H9 (cell line): ENCODE measurements around the gene CFAP299. TPM values are rescaled to one million over a fixed set of nuclear protein-coding genes. Genes with fewer than 3 reads are reported as not detected.

Source experiments
- DNase-seq: peaks from one replicate; pipeline ENCODE4 v3.0.0-alpha.2; 2017
- H2AFZ ChIP-seq: one replicate; pipeline ENCODE4 v1.6.1; 2013; ENCODE audit warnings: mild to moderate bottlenecking, low read length, control low read depth, moderate library complexity
- H2AK5ac ChIP-seq: 2 replicates; pipeline ENCODE4 v1.6.1; 2013; ENCODE audit warnings: low read length, control low read depth, mixed read lengths; ENCODE audit not compliant: insufficient read length
- H2BK120ac ChIP-seq: one replicate; pipeline ENCODE4 v1.6.1; 2013; ENCODE audit warnings: low read depth, mild to moderate bottlenecking, low read length, control low read depth, inconsistent platforms; ENCODE audit not compliant: poor library complexity, severe bottlenecking
- H2BK12ac ChIP-seq: 2 replicates; pipeline ENCODE4 v1.6.1; 2013; ENCODE audit warnings: low read length, control low read depth, mixed read lengths, low read depth; ENCODE audit not compliant: insufficient read length
- H2BK15ac ChIP-seq: 2 replicates; pipeline ENCODE4 v1.6.1; 2013; ENCODE audit warnings: low read depth, low read length, control low read depth
- H2BK20ac ChIP-seq: one replicate; pipeline ENCODE4 v1.6.1; 2013; ENCODE audit warnings: low read depth, mild to moderate bottlenecking, low read length, control low read depth, inconsistent platforms; ENCODE audit not compliant: poor library complexity, severe bottlenecking
- H2BK5ac ChIP-seq: 2 replicates; pipeline ENCODE4 v1.6.1; 2013; ENCODE audit warnings: low read length, control low read depth, mixed read lengths; ENCODE audit not compliant: insufficient read length
- H3K14ac ChIP-seq: 2 replicates; pipeline ENCODE4 v1.6.1; 2013; ENCODE audit warnings: low read length, control low read depth; ENCODE audit not compliant: insufficient read depth
- H3K18ac ChIP-seq: 2 replicates; pipeline ENCODE4 v1.6.1; 2013; ENCODE audit warnings: low read depth, mild to moderate bottlenecking, mixed read lengths, low read length, control low read depth; ENCODE audit not compliant: insufficient read length
- H3K23ac ChIP-seq: 2 replicates; pipeline ENCODE4 v1.6.1; 2013; ENCODE audit warnings: low read length, control low read depth, mixed read lengths, low read depth; ENCODE audit not compliant: insufficient read length
- H3K23me2 ChIP-seq: 2 replicates; pipeline ENCODE4 v1.6.1; 2013; ENCODE audit warnings: low read depth, mild to moderate bottlenecking, mixed read lengths, low read length, control low read depth; ENCODE audit not compliant: insufficient read length, poor library complexity, severe bottlenecking
- H3K27ac ChIP-seq: 2 replicates; pipeline ENCODE4 v1.5.1; 2013; ENCODE audit warnings: low read length, control low read depth, mixed read lengths, low read depth; ENCODE audit not compliant: insufficient read length
- H3K27me3 ChIP-seq: 2 replicates; pipeline ENCODE4 v1.6.1; 2013; ENCODE audit warnings: low read length, control low read depth, inconsistent platforms; ENCODE audit not compliant: insufficient read depth
- H3K4ac ChIP-seq: 2 replicates; pipeline ENCODE4 v1.6.1; 2013; ENCODE audit warnings: low read depth, mild to moderate bottlenecking, control low read depth, inconsistent platforms, low read length, moderate library complexity
- H3K4me1 ChIP-seq: 2 replicates; pipeline ENCODE4 v1.6.1; 2013; ENCODE audit warnings: low read length, control low read depth, inconsistent platforms; ENCODE audit not compliant: insufficient read depth
- H3K4me2 ChIP-seq: 2 replicates; pipeline ENCODE4 v1.6.1; 2013; ENCODE audit warnings: low read length, control low read depth, mixed read lengths; ENCODE audit not compliant: insufficient read length, insufficient read depth
- H3K56ac ChIP-seq: 2 replicates; pipeline ENCODE4 v1.6.1; 2013; ENCODE audit warnings: low read depth, mild to moderate bottlenecking, mixed read lengths, low read length, control low read depth; ENCODE audit not compliant: insufficient read length
- H3K79me1 ChIP-seq: 2 replicates; pipeline ENCODE4 v1.6.1; 2013; ENCODE audit warnings: low read depth, mild to moderate bottlenecking, moderate library complexity, low read length, control low read depth, inconsistent platforms; ENCODE audit not compliant: insufficient read depth, poor library complexity, severe bottlenecking
- H3K79me2 ChIP-seq: 2 replicates; pipeline ENCODE4 v1.6.1; 2013; ENCODE audit warnings: low read length, control low read depth, inconsistent platforms; ENCODE audit not compliant: insufficient read depth
- H3K9ac ChIP-seq: 2 replicates; pipeline ENCODE4 v1.6.1; 2013; ENCODE audit warnings: low read length, control low read depth, mixed read lengths; ENCODE audit not compliant: insufficient read length; ENCODE audit errors: extremely low read depth
- H3K9me3 ChIP-seq: one replicate; pipeline ENCODE4 v1.6.1; 2013; ENCODE audit warnings: low read depth, low read length, inconsistent platforms; ENCODE audit not compliant: control insufficient read depth
- H3T11ph ChIP-seq: one replicate; pipeline ENCODE4 v1.6.1; 2013; ENCODE audit warnings: mild to moderate bottlenecking, low read length, control low read depth, inconsistent platforms
- H4K20me1 ChIP-seq: one replicate; pipeline ENCODE4 v1.6.1; 2013; ENCODE audit not compliant: control insufficient read depth, insufficient read length, insufficient read depth
- H4K5ac ChIP-seq: 2 replicates; pipeline ENCODE4 v1.6.1; 2013; ENCODE audit warnings: low read depth, mild to moderate bottlenecking, mixed read lengths, low read length, control low read depth; ENCODE audit not compliant: insufficient read length
- H4K8ac ChIP-seq: replicated peaks from 2 replicates; pipeline ENCODE4 v1.6.1; 2013; ENCODE audit warnings: low read length, control low read depth, mixed read lengths, low read depth; ENCODE audit not compliant: insufficient read length
- H4K91ac ChIP-seq: 2 replicates; pipeline ENCODE4 v1.6.1; 2013; ENCODE audit warnings: low read depth, mild to moderate bottlenecking, moderate library complexity, mixed read lengths, low read length, control low read depth; ENCODE audit not compliant: insufficient read length
- H3K27ac Mint-ChIP-seq, 3 experiments: 2 replicates in 2 of 3; 3 replicates in 1 of 3; pipeline ENCODE4 v1.8.0; 2020 to 2021; ENCODE audit warnings: mixed read lengths in 3 of 3, mild to moderate bottlenecking in 1 of 3, moderate library complexity in 1 of 3
- H3K27me3 Mint-ChIP-seq: 2 replicates; pipeline ENCODE4 v1.8.0; 2021; ENCODE audit warnings: low read depth, mild to moderate bottlenecking, moderate library complexity, mixed read lengths
- H3K36me3 Mint-ChIP-seq, 3 experiments: 2 replicates in 2 of 3; 3 replicates in 1 of 3; pipeline ENCODE4 v1.8.0; 2020 to 2021; ENCODE audit warnings: low read depth in 3 of 3, mixed read lengths in 3 of 3; ENCODE audit not compliant: insufficient read depth in 1 of 3
- H3K4me1 Mint-ChIP-seq, 2 experiments: 2 replicates each; pipeline ENCODE4 v1.8.0; 2020; ENCODE audit warnings: mixed read lengths in 2 of 2
- H3K4me3 Mint-ChIP-seq, 2 experiments: 2 replicates in 1 of 2; 3 replicates in 1 of 2; pipeline ENCODE4 v1.8.0; 2020 to 2021; ENCODE audit warnings: mild to moderate bottlenecking in 2 of 2, mixed read lengths in 2 of 2, moderate library complexity in 1 of 2
- H3K9me3 Mint-ChIP-seq, 2 experiments: 2 replicates in 1 of 2; 3 replicates in 1 of 2; pipeline ENCODE4 v1.8.0; 2020; ENCODE audit warnings: mild to moderate bottlenecking in 2 of 2, mixed read lengths in 2 of 2, moderate library complexity in 1 of 2
- CTCF ChIP-seq: fragments of 200-600 bp; sonication (generic); conservative IDR thresholded peaks from 3 replicates; pipeline ENCODE4 v1.8.0; 2021; ENCODE audit warnings: antibody characterized with exemption, mild to moderate bottlenecking
- WGBS: extraction: QIAGEN DNeasy Blood & Tissue Kit; methylation state at CpG from one replicate; pipeline ENCODE4 v1.1.7; 2013; ENCODE audit warnings: missing lambda C conversion rate, low lambda C conversion rate, mixed read lengths; ENCODE audit not compliant: insufficient read length; ENCODE audit errors: extremely low coverage; 5-methylcytosine and 5-hydroxymethylcytosine counted together
- total RNA-seq: library from RNA; stranded (reverse); gene quantifications from 2 replicates; pipeline ENCODE4 v1.2.1, GENCODE V29; 2021

CFAP299 gene
- total RNA-seq, 1 experiment from 2014 or later, result not detected

- no peak overlapping the region for H3K4me3 Mint-ChIP-seq
- H3K27me3 Mint-ChIP-seq, result peaks cover 27% of the 10 kb centered on the region
- Histone ChIP-seq H2BK12ac (no peak overlapping the region), H4K5ac (no peak overlapping the region), H3K18ac (no peak overlapping the region), H3K14ac (no peak overlapping the region), H3K79me1 (no peaks in the 10 kb centered on the region), H3K27ac (no peak overlapping the region), H3K9ac (no peak overlapping the region), H3K4me2 (no peak overlapping the region), H4K8ac (no peak overlapping the region), H2AK5ac (no peak overlapping the region), H4K91ac (no peak overlapping the region), H3K23me2 (no peaks in the 10 kb centered on the region), H3K56ac (no peak overlapping the region), H2BK15ac (no peak overlapping the region), H3K27me3 (peaks cover 3% of the 10 kb centered on the region; the same call in 1 of the 2 replicates), H3K9me3 (no peaks in the 10 kb centered on the region), H2BK20ac (no peak overlapping the region), H3K23ac (no peak overlapping the region), H3K4me1 (no peaks in the 10 kb centered on the region), H2BK5ac (no peak overlapping the region), H2AFZ (no peak overlapping the region), H3K4ac (no peak overlapping the region), H3K79me2 (no peaks in the 10 kb centered on the region), H4K20me1 (no peaks in the 10 kb centered on the region), H2BK120ac (no peak overlapping the region), H3T11ph (no peak overlapping the region)
- no peak for TF ChIP-seq CTCF
- WGBS, result no CpG with 5 or more reads among the region's 1 CpG
- peaks cover 4% of the 10 kb centered on the region in 2 experiments for H3K9me3 Mint-ChIP-seq
- H3K36me3 Mint-ChIP-seq, result peaks cover 0 to 5% (median 1%) of the 10 kb centered on the region in 3 experiments; a peak in 2 of 7 replicates
- no peak for DNase-seq
- H3K4me1 Mint-ChIP-seq, result peaks cover 4 to 6% of the 10 kb centered on the region in 2 experiments; a peak in 3 of 4 replicates
- no peak overlapping the region for H3K27ac Mint-ChIP-seq
These were observed 390.9 kb downstream of the CFAP299 start for GRCh38 chr4:80726471-80726870.
